Measurements from ENCODE around the gene SENP2.
"Not testable (repeated sequence)": the region's sequence is repeated elsewhere in the genome, so short reads cannot be mapped to it uniquely, and the experiment has no call there.

SENP2 gene

DNA sequence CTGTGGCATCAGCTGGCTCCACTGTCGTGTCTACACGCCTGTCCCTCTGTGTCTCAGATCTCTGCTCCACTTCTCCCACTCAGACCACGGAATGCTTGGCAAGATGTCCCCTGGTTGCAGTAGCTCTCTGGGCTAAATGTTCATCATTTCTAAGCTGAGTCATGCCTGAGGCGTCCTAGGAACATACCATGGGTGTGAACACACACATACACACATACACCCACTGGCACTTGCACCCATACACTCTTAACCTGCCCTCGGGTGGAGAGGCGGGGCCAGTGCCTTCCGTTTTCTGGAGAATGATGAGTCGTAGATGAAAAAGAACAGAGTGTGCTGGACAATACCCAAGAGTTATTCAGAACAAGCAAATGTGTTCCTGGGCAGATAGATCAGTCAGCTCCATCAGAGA is 72.4 kb downstream of the SENP2 start:
- Histone ChIP-seq H3K4me3 (replicated peaks; ENCODE audit: insufficient read depth, low read length) (no peak overlapping the region), H3K27me3 (ENCODE audit: insufficient read depth, poor library complexity, severe bottlenecking) (peaks cover 2% of the 10 kb centered on the region), H3K27ac (replicated peaks) (no peak overlapping the region)
- TF ChIP-seq SPI1 (IDR thresholded peaks at IDR 0.05; ENCODE audit: borderline replicate concordance, low read depth) (no peak), POLR2AphosphoS5 (IDR thresholded peaks at IDR 0.05; ENCODE audit: low read depth) (no peak), GABPA (IDR thresholded peaks at IDR 0.05; ENCODE audit: low read depth) (no peak)
- TF ChIP-seq, protein P1, sequence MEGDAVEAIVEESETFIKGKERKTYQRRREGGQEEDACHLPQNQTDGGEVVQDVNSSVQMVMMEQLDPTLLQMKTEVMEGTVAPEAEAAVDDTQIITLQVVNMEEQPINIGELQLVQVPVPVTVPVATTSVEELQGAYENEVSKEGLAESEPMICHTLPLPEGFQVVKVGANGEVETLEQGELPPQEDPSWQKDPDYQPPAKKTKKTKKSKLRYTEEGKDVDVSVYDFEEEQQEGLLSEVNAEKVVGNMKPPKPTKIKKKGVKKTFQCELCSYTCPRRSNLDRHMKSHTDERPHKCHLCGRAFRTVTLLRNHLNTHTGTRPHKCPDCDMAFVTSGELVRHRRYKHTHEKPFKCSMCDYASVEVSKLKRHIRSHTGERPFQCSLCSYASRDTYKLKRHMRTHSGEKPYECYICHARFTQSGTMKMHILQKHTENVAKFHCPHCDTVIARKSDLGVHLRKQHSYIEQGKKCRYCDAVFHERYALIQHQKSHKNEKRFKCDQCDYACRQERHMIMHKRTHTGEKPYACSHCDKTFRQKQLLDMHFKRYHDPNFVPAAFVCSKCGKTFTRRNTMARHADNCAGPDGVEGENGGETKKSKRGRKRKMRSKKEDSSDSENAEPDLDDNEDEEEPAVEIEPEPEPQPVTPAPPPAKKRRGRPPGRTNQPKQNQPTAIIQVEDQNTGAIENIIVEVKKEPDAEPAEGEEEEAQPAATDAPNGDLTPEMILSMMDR (IDR thresholded peaks at IDR 0.05; ENCODE audit: insufficient read depth, low read length) = no peak
- TF ChIP-seq, protein P2, sequence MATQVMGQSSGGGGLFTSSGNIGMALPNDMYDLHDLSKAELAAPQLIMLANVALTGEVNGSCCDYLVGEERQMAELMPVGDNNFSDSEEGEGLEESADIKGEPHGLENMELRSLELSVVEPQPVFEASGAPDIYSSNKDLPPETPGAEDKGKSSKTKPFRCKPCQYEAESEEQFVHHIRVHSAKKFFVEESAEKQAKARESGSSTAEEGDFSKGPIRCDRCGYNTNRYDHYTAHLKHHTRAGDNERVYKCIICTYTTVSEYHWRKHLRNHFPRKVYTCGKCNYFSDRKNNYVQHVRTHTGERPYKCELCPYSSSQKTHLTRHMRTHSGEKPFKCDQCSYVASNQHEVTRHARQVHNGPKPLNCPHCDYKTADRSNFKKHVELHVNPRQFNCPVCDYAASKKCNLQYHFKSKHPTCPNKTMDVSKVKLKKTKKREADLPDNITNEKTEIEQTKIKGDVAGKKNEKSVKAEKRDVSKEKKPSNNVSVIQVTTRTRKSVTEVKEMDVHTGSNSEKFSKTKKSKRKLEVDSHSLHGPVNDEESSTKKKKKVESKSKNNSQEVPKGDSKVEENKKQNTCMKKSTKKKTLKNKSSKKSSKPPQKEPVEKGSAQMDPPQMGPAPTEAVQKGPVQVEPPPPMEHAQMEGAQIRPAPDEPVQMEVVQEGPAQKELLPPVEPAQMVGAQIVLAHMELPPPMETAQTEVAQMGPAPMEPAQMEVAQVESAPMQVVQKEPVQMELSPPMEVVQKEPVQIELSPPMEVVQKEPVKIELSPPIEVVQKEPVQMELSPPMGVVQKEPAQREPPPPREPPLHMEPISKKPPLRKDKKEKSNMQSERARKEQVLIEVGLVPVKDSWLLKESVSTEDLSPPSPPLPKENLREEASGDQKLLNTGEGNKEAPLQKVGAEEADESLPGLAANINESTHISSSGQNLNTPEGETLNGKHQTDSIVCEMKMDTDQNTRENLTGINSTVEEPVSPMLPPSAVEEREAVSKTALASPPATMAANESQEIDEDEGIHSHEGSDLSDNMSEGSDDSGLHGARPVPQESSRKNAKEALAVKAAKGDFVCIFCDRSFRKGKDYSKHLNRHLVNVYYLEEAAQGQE (IDR thresholded peaks at IDR 0.05; ENCODE audit: insufficient replicate concordance, low read depth) = no peak
- DNase-seq (ENCODE audit: low read depth in 1 of 2, low spot score in 1 of 2) = no peak

DNA sequence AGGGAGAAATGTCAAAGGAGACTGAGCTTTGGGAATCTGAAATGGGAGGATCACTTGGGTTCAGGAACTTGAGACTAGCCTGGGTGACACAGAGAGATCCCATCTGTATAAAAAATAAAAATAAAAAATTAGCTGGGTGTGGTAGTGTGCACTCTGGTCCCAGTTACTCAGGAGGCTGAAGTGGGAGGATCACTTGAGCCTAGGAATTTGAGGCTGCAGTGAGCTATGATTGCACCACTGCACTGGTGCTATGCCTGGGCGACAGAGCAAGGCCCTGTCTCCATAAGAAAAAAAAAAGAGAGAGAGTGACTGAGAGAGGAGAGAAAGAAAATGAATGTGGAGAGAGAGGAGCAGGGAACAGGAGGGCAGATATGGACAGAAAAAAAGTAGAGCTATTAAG is 72.8 kb downstream of the SENP2 start:
- no peak overlapping the region for H3K27ac ChIP-seq (replicated peaks)
- H3K27me3 ChIP-seq (ENCODE audit: insufficient read depth, poor library complexity, severe bottlenecking) = peaks cover 2% of the 10 kb centered on the region
- no peak overlapping the region for H3K4me3 ChIP-seq (replicated peaks; ENCODE audit: insufficient read depth, low read length)
- no peak for DNase-seq (ENCODE audit: low read depth in 1 of 2, low spot score in 1 of 2)
- TF ChIP-seq SPI1 (IDR thresholded peaks at IDR 0.05; ENCODE audit: borderline replicate concordance, low read depth) (no peak), GABPA (IDR thresholded peaks at IDR 0.05; ENCODE audit: low read depth) (no peak), POLR2AphosphoS5 (IDR thresholded peaks at IDR 0.05; ENCODE audit: low read depth) (no peak)
- TF ChIP-seq, protein P1 (IDR thresholded peaks at IDR 0.05; ENCODE audit: insufficient read depth, low read length) = no peak
- TF ChIP-seq, protein P2 (IDR thresholded peaks at IDR 0.05; ENCODE audit: insufficient replicate concordance, low read depth) = no peak

DNA sequence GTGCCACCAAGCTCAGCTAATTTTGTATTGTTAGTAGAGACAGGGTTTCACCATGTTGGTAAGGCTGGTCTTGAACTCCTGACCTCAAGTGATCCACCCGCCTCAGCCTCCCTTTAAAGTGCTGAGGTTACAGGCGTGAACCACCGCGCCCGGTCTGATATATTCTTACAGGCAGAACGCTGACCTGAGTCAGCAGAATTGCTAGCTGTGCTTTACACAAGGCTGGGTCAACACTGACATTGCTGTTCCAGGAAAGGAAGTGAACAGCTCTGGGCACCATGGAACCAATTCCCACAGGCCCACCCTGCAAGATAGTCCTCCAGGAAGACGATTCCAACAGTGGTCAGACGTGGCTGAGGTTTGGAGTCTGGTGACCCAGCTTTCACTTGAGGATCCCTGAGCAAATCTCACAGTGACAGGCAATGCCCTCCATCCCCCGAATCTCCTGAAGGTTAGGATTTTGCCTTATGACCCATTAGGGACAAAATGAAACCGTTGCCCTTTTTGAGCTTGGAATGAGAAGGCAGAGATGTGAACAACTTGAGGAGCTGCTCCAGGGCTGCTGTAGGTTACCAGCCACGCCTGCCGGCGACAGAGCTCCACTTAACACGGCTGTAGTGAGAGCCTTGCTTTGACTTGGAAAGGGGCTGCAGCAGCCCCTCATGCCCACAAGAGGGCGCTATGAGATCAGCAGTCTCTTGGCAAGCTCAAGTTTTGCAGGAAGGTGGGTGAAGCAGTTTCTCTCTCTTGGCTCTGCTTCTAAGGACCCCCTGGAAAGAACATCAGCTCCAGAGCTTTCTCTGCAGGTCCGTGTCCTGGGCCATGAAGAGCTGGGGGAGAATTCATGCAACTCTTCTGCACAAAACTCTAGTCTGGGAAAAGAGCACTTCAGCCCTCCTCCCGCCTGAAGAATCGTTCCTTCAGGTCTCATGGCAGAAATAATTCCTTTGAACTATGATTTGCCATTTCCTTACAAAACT is 74.1 kb downstream of the SENP2 start:
- Histone ChIP-seq H3K27ac (replicated peaks) (no peak overlapping the region), H3K27me3 (ENCODE audit: insufficient read depth, poor library complexity, severe bottlenecking) (peaks cover 2% of the 10 kb centered on the region), H3K4me3 (replicated peaks; ENCODE audit: insufficient read depth, low read length) (no peak overlapping the region)
- peak; percentile 50 to 73 for DNase-seq (ENCODE audit: low read depth in 1 of 2, low spot score in 1 of 2)
- TF ChIP-seq, protein P2 (IDR thresholded peaks at IDR 0.05; ENCODE audit: insufficient replicate concordance, low read depth) = no peak
- TF ChIP-seq POLR2AphosphoS5 (IDR thresholded peaks at IDR 0.05; ENCODE audit: low read depth) = no peak
- TF ChIP-seq, protein P1 (IDR thresholded peaks at IDR 0.05; ENCODE audit: insufficient read depth, low read length) = peak; percentile 100

DNA sequence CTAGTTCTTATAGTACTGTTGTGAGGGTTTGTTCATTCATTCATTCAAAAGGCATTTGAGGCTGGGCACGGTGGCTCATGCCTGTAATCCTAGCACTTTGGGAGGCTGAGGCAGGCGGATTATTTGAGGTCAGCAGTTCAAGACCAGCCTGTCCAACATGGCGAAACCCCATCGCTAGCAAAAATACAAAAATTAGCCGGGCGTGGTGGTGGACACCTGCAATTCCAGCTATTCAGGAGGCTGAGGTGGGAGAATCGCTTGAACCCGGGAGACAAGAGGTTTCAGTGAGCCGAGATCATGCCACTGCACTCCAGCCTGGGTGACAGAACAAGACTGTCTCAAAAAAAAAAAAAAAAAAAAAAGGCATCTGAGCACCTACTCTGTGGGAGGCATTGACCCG is 75.2 kb downstream of the SENP2 start:
- H3K27ac ChIP-seq (replicated peaks) = not testable (repeated sequence)

More for the DNA sequence above, 75.2 kb downstream of the SENP2 start:
- H3K27me3 ChIP-seq (ENCODE audit: insufficient read depth, poor library complexity, severe bottlenecking); H3K4me3 ChIP-seq (replicated peaks; ENCODE audit: insufficient read depth, low read length); DNase-seq (ENCODE audit: low read depth in 1 of 2, low spot score in 1 of 2): not testable (repeated sequence)
